CD8-positive, alpha-beta memory T cell (primary cell): ENCODE results near the gene MLF2. TPM values are rescaled to one million over a fixed set of nuclear protein-coding genes. Genes with fewer than 3 reads are reported as not detected.

Source experiments
- CTCF ChIA-PET: fragments of 350-600 bp; sonication (Branson Sonifier 250); formaldehyde crosslinking; loops from one replicate; lab custom pipeline; 2021; ENCODE audit warnings: antibody characterized with exemption; lab: Charles Lee
- POLR2A ChIA-PET: fragments of 350-600 bp; sonication (Branson Sonifier 250); formaldehyde crosslinking; loops from one replicate; lab custom pipeline; 2021; ENCODE audit warnings: antibody characterized with exemption; lab: Charles Lee
- DNase-seq, 5 donors: peaks; one replicate each; pipeline versions ENCODE4 v3.0.0 to v3.0.0-alpha.2; 2020 to 2022; ENCODE audit warnings: mixed read lengths in 1 of 5
- H3K27ac ChIP-seq: one replicate; pipeline ENCODE4 v1.7.0; 2013; ENCODE audit warnings: low read depth, mild to moderate bottlenecking, low read length, moderate library complexity
- H3K27me3 ChIP-seq: 2 replicates; pipeline ENCODE4 v1.7.0; 2013; ENCODE audit warnings: low read length, mild to moderate bottlenecking; ENCODE audit not compliant: insufficient read depth, poor library complexity, severe bottlenecking
- H3K36me3 ChIP-seq: 2 replicates; pipeline ENCODE4 v1.7.0; 2013; ENCODE audit warnings: mild to moderate bottlenecking, low read length, moderate library complexity; ENCODE audit not compliant: insufficient read depth
- H3K4me1 ChIP-seq: 2 replicates; pipeline ENCODE4 v1.7.0; 2013; ENCODE audit warnings: mild to moderate bottlenecking, low read length, moderate library complexity; ENCODE audit not compliant: insufficient read depth
- H3K4me3 ChIP-seq: 2 replicates; pipeline ENCODE4 v1.7.0; 2013; ENCODE audit warnings: mild to moderate bottlenecking, low read length
- H3K9me3 ChIP-seq: 2 replicates; pipeline ENCODE4 v1.7.0; 2013; ENCODE audit warnings: mild to moderate bottlenecking, low read length
- H3K27ac Mint-ChIP-seq, 8 donors: one replicate each; pipeline ENCODE4 v1.8.0; 2020 to 2021; ENCODE audit warnings: mixed read lengths in 8 of 8, mild to moderate bottlenecking in 6 of 8, inconsistent platforms in 3 of 8, moderate library complexity in 3 of 8
- H3K27me3 Mint-ChIP-seq, 2 donors: one replicate each; pipeline ENCODE4 v1.8.0; 2020 to 2021; ENCODE audit warnings: mixed read lengths in 2 of 2, mild to moderate bottlenecking in 1 of 2, moderate library complexity in 1 of 2
- H3K36me3 Mint-ChIP-seq, 3 donors: one replicate each; pipeline ENCODE4 v1.8.0; 2020 to 2021; ENCODE audit warnings: mixed read lengths in 3 of 3, inconsistent platforms in 1 of 3, mild to moderate bottlenecking in 1 of 3
- H3K4me1 Mint-ChIP-seq, 3 donors: one replicate each; pipeline ENCODE4 v1.8.0; 2020 to 2021; ENCODE audit warnings: mixed read lengths in 3 of 3, inconsistent platforms in 1 of 3, mild to moderate bottlenecking in 1 of 3
- H3K4me3 Mint-ChIP-seq, 7 donors: one replicate each; pipeline ENCODE4 v1.8.0; 2020 to 2021; ENCODE audit warnings: mixed read lengths in 7 of 7, mild to moderate bottlenecking in 6 of 7, moderate library complexity in 4 of 7, inconsistent platforms in 2 of 7
- H3K9me3 Mint-ChIP-seq, 5 donors: one replicate each; pipeline ENCODE4 v1.8.0; 2020 to 2022; ENCODE audit warnings: mixed read lengths in 5 of 5, mild to moderate bottlenecking in 3 of 5, moderate library complexity in 2 of 5, inconsistent platforms in 1 of 5
- polyA plus RNA-seq: library from polyadenylated mRNA; unstranded; fragments of 300-500 nt; fragmentation: Illumina TruSeq; gene quantifications from one replicate; pipeline ENCODE4 v1.2.3, GENCODE V29; 2021
- total RNA-seq, 2 experiments: library from RNA; stranded (reverse); gene quantifications; one replicate each; pipeline ENCODE4 v1.2.3, GENCODE V29; 2021

The MLF2 gene
- total and polyA plus RNA-seq, 3 experiments from 2014 or later, result 141 to 146 (median 141) TPM

- H3K27ac ChIP-seq, result no peak overlapping the region
- H3K4me1 Mint-ChIP-seq, result peaks cover 3 to 5% (median 5%) of the 10 kb centered on the region in 3 donors
- H3K36me3 ChIP-seq, result peaks cover 9% of the 10 kb centered on the region
- H3K27me3 ChIP-seq, result no peaks in the 10 kb centered on the region
- POLR2A ChIA-PET, result no interaction called here
- no peaks in the 10 kb centered on the region for H3K27me3 Mint-ChIP-seq
- H3K9me3 Mint-ChIP-seq, result no peaks in the 10 kb centered on the region
- peaks cover 7 to 43% (median 19%) of the 10 kb centered on the region in 3 donors for H3K36me3 Mint-ChIP-seq
- H3K4me3 Mint-ChIP-seq, result no peak overlapping the region
- no peak overlapping the region for H3K4me3 ChIP-seq
- H3K27ac Mint-ChIP-seq, result peak overlapping the region in 2 of 8 donors; percentile 26 to 54
- no peaks in the 10 kb centered on the region for H3K9me3 ChIP-seq
- DNase-seq, result peak in 4 of 5 donors; percentile 6 to 57 (median 10)
- H3K4me1 ChIP-seq, result no peaks in the 10 kb centered on the region
- CTCF ChIA-PET, result interaction anchor here (1.0 kb wide), 1 partner anchor 17 kb away, joined by 3 read pairs; the partner anchor contains the start of gene MLF2
Measured at GRCh38 chr12:6735448-6736191, 17.3 kb downstream of the MLF2 start.

DNA sequence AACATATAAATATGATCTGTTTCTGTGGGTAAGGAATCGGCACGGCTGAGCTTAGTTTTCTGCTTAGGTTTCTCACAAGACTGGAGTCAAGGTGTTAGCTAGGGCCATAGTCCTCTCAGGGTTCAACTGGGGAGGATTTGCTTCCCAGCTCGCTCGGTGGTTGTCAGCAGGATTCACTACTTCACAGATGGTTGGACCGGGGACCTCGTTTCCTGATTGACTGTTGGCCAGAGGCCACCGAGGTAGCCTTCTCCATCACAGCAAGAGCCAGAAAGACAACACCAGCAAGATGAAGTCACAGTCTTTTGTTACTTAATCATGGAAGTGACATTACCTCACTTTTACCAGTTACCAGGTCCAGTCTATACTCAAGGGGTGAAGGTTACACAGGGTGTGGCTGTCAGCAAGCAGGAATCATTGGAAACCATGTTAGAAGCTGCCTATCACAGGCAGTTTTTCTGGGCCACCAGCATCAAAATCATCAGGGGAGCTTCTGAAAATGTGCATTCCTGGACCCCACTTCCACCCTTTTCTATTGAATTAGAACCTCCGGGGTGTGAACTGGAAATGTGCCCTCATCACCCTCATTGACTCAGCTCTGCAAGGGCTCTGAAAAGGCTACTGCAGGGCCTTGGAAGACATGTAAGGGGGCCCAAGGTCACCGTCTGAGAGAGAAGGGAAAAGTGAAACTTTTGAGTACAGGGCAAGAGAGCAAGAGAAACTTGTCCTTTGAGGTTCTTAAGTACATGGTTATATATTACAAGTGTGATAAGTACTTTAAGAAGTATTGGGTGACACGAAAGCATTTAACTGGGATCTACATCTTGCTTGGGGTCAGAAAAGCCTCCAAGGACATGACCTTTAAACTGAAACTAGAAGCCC lies 18.2 kb downstream of the MLF2 start:
- ChIA-PET CTCF (interaction anchor here (1.0 to 3.2 kb wide), 2 partner anchors 11 to 58 kb away, joined by 3 to 11 read pairs; partner anchors contain the start of gene COPS7A), POLR2A (no interaction called here)
- Histone ChIP-seq H3K4me3 (no peak overlapping the region), H3K27ac (no peak overlapping the region), H3K27me3 (no peaks in the 10 kb centered on the region), H3K4me1 (no peaks in the 10 kb centered on the region), H3K9me3 (no peaks in the 10 kb centered on the region), H3K36me3 (peaks cover 18% of the 10 kb centered on the region)
- H3K9me3 Mint-ChIP-seq, result no peaks in the 10 kb centered on the region
- H3K4me3 Mint-ChIP-seq, result no peak overlapping the region
- peaks cover 7 to 52% (median 23%) of the 10 kb centered on the region in 3 donors for H3K36me3 Mint-ChIP-seq
- H3K4me1 Mint-ChIP-seq, result peaks cover 3 to 5% (median 5%) of the 10 kb centered on the region in 3 donors
- peak overlapping the region in 3 of 8 donors; percentile 33 to 68 (median 54) for H3K27ac Mint-ChIP-seq
- DNase-seq, result no peak
- no peaks in the 10 kb centered on the region for H3K27me3 Mint-ChIP-seq

GRCh38 chr12:6730169-6730568 lies 22.8 kb downstream of the MLF2 start:
- Mint-ChIP-seq H3K9me3 (no peaks in the 10 kb centered on the region), H3K4me3 (no peak overlapping the region), H3K36me3 (peaks cover 11 to 73% (median 21%) of the 10 kb centered on the region in 3 donors), H3K27me3 (no peaks in the 10 kb centered on the region), H3K4me1 (peaks cover 5 to 10% (median 6%) of the 10 kb centered on the region in 3 donors), H3K27ac (no peak overlapping the region)
- peaks cover 42% of the 10 kb centered on the region for H3K36me3 ChIP-seq
- peaks cover 5% of the 10 kb centered on the region for H3K4me1 ChIP-seq
- H3K4me3 ChIP-seq, result no peak overlapping the region
- H3K9me3 ChIP-seq, result no peaks in the 10 kb centered on the region
- H3K27ac ChIP-seq, result no peak overlapping the region
- CTCF ChIA-PET, result no interaction called here
- DNase-seq, result no peak
- H3K27me3 ChIP-seq, result no peaks in the 10 kb centered on the region
- POLR2A ChIA-PET, result no interaction called here

DNA sequence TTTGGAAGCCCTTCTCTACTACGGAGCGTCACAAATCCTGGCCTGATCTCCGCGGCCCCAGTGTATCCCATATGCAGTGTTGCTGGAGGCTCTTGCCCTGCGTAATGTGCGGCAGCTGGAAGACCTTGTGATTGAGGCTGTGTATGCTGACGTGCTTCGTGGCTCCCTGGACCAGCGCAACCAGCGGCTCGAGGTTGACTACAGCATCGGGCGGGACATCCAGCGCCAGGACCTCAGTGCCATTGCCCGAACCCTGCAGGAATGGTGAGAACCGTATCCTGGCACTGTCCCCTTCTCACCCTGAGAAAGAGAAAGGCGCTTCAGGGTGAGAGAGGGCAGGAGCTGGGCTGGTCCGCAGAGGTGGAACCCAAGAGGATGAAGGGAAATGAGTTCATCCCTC lies 23.8 kb downstream of the MLF2 start:
- H3K4me1 ChIP-seq, result peaks cover 14% of the 10 kb centered on the region
- ChIA-PET POLR2A (no interaction called here), CTCF (no interaction called here)
- no peak for DNase-seq
- H3K4me3 ChIP-seq, result no peak overlapping the region
- peak overlapping the region in 1 of 8 donors; percentile 46 for H3K27ac Mint-ChIP-seq
- H3K36me3 ChIP-seq, result peaks cover 42% of the 10 kb centered on the region
- H3K4me3 Mint-ChIP-seq, result no peak overlapping the region
- peaks cover 11 to 66% (median 21%) of the 10 kb centered on the region in 3 donors for H3K36me3 Mint-ChIP-seq
- H3K27me3 ChIP-seq, result no peaks in the 10 kb centered on the region
- no peak overlapping the region for H3K27ac ChIP-seq
- peaks cover 11 to 19% (median 13%) of the 10 kb centered on the region in 3 donors for H3K4me1 Mint-ChIP-seq
- H3K9me3 ChIP-seq, result no peaks in the 10 kb centered on the region
- H3K9me3 Mint-ChIP-seq, result no peaks in the 10 kb centered on the region
- H3K27me3 Mint-ChIP-seq, result no peaks in the 10 kb centered on the region

GRCh38 chr12:6725350-6725749 lies 27.6 kb downstream of the MLF2 start:
- no peak overlapping the region for H3K4me3 ChIP-seq
- Mint-ChIP-seq H3K36me3 (peaks cover 4 to 45% (median 10%) of the 10 kb centered on the region in 3 donors), H3K4me3 (peak overlapping the region in 5 of 7 donors; percentile 36 to 85 (median 45)), H3K27ac (peak overlapping the region in 4 of 8 donors; percentile 45 to 91 (median 66)), H3K27me3 (no peaks in the 10 kb centered on the region), H3K9me3 (peaks cover 0 to 3% (median 0%) of the 10 kb centered on the region in 5 donors), H3K4me1 (peaks cover 22 to 32% (median 23%) of the 10 kb centered on the region in 3 donors)
- peaks cover 19% of the 10 kb centered on the region for H3K4me1 ChIP-seq
- ChIA-PET CTCF (interaction anchor here (1.1 to 2.6 kb wide), 2 partner anchors 41 to 110 kb away, joined by 3 to 7 read pairs; partner anchors contain the start of gene PTMS), POLR2A (interaction anchor here (0.6 to 2.4 kb wide), 3 partner anchors 28 to 127 kb away, joined by 4 to 25 read pairs (median 7); partner anchors contain the start of genes MLF2, USP5 and ZNF384)
- no peak for DNase-seq
- H3K36me3 ChIP-seq, result peaks cover 30% of the 10 kb centered on the region
- H3K27ac ChIP-seq, result no peak overlapping the region
- H3K27me3 ChIP-seq, result no peaks in the 10 kb centered on the region
- H3K9me3 ChIP-seq, result no peaks in the 10 kb centered on the region

GRCh38 chr12:6724409-6724797 lies 28.5 kb downstream of the MLF2 start:
- H3K36me3 Mint-ChIP-seq, result peaks cover 4 to 35% (median 5%) of the 10 kb centered on the region in 3 donors
- peak in 1 of 5 donors; percentile 56 for DNase-seq
- no peaks in the 10 kb centered on the region for H3K27me3 Mint-ChIP-seq
- H3K27ac ChIP-seq, result peak overlapping the region; percentile 67
- ChIA-PET POLR2A (interaction anchor here (0.7 to 2.7 kb wide), 17 partner anchors 10 to 219 kb away, joined by 3 to 92 read pairs (median 4); partner anchors contain the start of genes C12orf57, CDCA3, MLF2 and PTMS), CTCF (interaction anchor here (0.7 to 2.6 kb wide), 15 partner anchors 8 to 166 kb away, joined by 3 to 26 read pairs (median 4); partner anchors contain the start of genes CDCA3, MLF2, PTMS and USP5)
- peak overlapping the region; percentile 77 for H3K4me3 ChIP-seq
- peaks cover 22 to 32% (median 23%) of the 10 kb centered on the region in 3 donors for H3K4me1 Mint-ChIP-seq
- no peaks in the 10 kb centered on the region for H3K27me3 ChIP-seq
- H3K4me1 ChIP-seq, result peaks cover 19% of the 10 kb centered on the region
- peaks cover 0 to 3% (median 0%) of the 10 kb centered on the region in 5 donors for H3K9me3 Mint-ChIP-seq
- H3K9me3 ChIP-seq, result no peaks in the 10 kb centered on the region
- H3K4me3 Mint-ChIP-seq, result peak overlapping the region; percentile 84 to 91 (median 87)
- peaks cover 21% of the 10 kb centered on the region for H3K36me3 ChIP-seq
- peak overlapping the region; percentile 90 to 100 (median 97) for H3K27ac Mint-ChIP-seq
